Pancreas (tissue), 10 donors: ENCODE results near the gene MS4A7. TPM values are rescaled to one million over a fixed set of nuclear protein-coding genes. Genes with fewer than 3 reads are reported as not detected.

ENCODE experiments used
- ATAC-seq, 4 donors: fragments of 200-7000 bp; cut with Tn5 transposase; one replicate each; pipeline versions ENCODE4 v1.8.0 to v1.9.1; 2020; ENCODE audit warnings: mild to moderate bottlenecking in 4 of 4, moderate library complexity in 4 of 4
- DNase-seq, 6 donors: peaks; one replicate each; pipeline ENCODE4 v3.0.0-alpha.2; 2020
- FAIRE-seq: peaks from 2 replicates; lab custom pipeline; 2012; peaks lifted over from hg19 to GRCh38; lab: Jason Lieb, UNC
- H3K27ac ChIP-seq, 4 donors: fragments of 200-600 bp; sonication (generic); 1 replicate in 3 of 4; 2 replicates in 1 of 4; pipeline versions ENCODE4 v1.5.0 to v1.8.0; 2020
- H3K27me3 ChIP-seq, 4 donors: fragments of 200-600 bp; one replicate each; pipeline ENCODE4 v1.8.0; 2021
- H3K36me3 ChIP-seq, 3 donors: fragments of 200-600 bp; sonication (generic) in 1 of 3; one replicate each; pipeline versions ENCODE4 v1.5.0 to v1.8.0; 2020 to 2021
- H3K4me1 ChIP-seq, 3 donors: fragments of 200-600 bp; one replicate each; pipeline ENCODE4 v1.8.0; 2021
- H3K4me3 ChIP-seq, 4 donors: fragments of 200-600 bp; sonication (generic) in 2 of 4; one replicate each; pipeline versions ENCODE4 v1.5.0 to v1.8.0; 2020 to 2021
- H3K9me3 ChIP-seq, 4 donors: fragments of 200-600 bp; one replicate each; pipeline ENCODE4 v1.8.0; 2021
- CTCF ChIP-seq, 4 donors: fragments of 200-600 bp; sonication (generic) in 3 of 4; IDR thresholded peaks; one replicate each; pipeline versions ENCODE4 v1.5.0 to v1.8.0; 2021; ENCODE audit warnings: antibody characterized with exemption in 4 of 4
- WGBS, 2 donors: extraction: QIAGEN DNeasy Blood & Tissue Kit; methylation state at CpG; one replicate each; pipeline ENCODE4 v1.1.7; 2013; 5-methylcytosine and 5-hydroxymethylcytosine counted together
- intact Hi-C, 3 donors: fragments of 100-400 bp; cut with DNase I; formaldehyde crosslinking; loops; one replicate each; pipeline versions ENCODE4 v1.11.1 to v1.14.2; 2022
- polyA plus RNA-seq, 2 donors: library from polyadenylated mRNA; stranded (reverse); fragments of 200-250 nt; gene quantifications; one replicate each; pipeline ENCODE4 v1.2.3, GENCODE V29; 2013
- total RNA-seq, 6 donors: library from RNA; stranded (reverse); fragmentation: NEBNext Ultra II Directional in 4 of 6; extraction: Animal tissue kit (Norgen Biotek cat#: 25700) in 4 of 6; gene quantifications; one replicate each; pipeline versions ENCODE4 v1.2.1 to v1.2.4, GENCODE V29; 2021 to 2023
- donor health status: healthy with polysubstance abuse.
- donor health status: DM: no; HTN: no; CAD: no; lungs with moderate emphysema.
- donor health status: DM: no; HTN: no; CAD: no.
- donor health status: control.
- donor health status: control.
- donor health status: Bipolar disorder and iron deficiency.
- donor health status: DM: yes; HTN: yes; CAD: no.
- donor health status: DM: no; HTN: no; CAD: no.
- donor health status: DM: no; HTN: no; CAD: no.
- donor health status: DM: yes; HTN: yes; CAD: no.

The MS4A7 gene
- total and polyA plus RNA-seq, 8 donors: 1.4 to 26.2 (median 3.1) TPM

DNA sequence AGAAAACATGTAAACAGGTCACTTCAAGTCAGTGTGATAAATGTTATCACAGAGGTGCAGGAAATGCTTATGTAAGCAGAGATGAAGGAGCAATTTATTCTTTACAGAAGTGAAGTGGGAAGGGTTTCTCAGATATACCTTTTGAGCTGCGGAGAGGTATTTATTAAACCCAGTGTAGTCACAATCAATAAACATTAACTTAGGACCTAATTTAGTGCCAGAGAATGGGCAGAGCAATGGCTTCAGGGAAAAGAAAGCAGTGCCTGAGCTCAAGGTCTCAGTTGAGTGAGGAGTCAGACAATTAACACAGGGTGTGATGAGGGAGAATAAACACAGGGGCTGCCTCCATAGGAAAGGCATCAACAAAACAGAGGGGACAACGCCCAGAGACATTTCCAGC, 52.9 kb downstream of the MS4A7 start:
- H3K9me3 ChIP-seq: no peaks in the 10 kb centered on the region
- no peaks in the 10 kb centered on the region for H3K36me3 ChIP-seq
- WGBS, 2 donors: 30 to 33% methylated on average over 2 of the region's 2 CpGs
- no peak for TF ChIP-seq CTCF (IDR thresholded peaks at IDR 0.05)
- no peak overlapping the region for H3K4me3 ChIP-seq
- DNase-seq (no peak), FAIRE-seq (no peak), ATAC-seq (peak in 3 of 4 donors; percentile 39 to 61 (median 46))
- H3K4me1 ChIP-seq: no peaks in the 10 kb centered on the region
- intact Hi-C loops: no loop called here
- H3K27ac ChIP-seq: no peak overlapping the region
- no peaks in the 10 kb centered on the region for H3K27me3 ChIP-seq

- intact Hi-C loops: no loop called here
- ATAC-seq (no peak), FAIRE-seq (no peak), DNase-seq (no peak)
- Histone ChIP-seq H3K36me3 (no peaks in the 10 kb centered on the region), H3K9me3 (no peaks in the 10 kb centered on the region), H3K27ac (no peak overlapping the region), H3K4me3 (no peak overlapping the region), H3K27me3 (no peaks in the 10 kb centered on the region), H3K4me1 (no peaks in the 10 kb centered on the region)
- 79 to 80% methylated on average over 4 of the region's 4 CpGs for WGBS, 2 donors
- no peak for TF ChIP-seq CTCF (IDR thresholded peaks at IDR 0.05)
Observed at GRCh38 chr11:60433401-60433800, 55.1 kb downstream of the MS4A7 start.

Other genes with a start within 250 kb of the MS4A7 start
- 10 to 100 TPM in 3 of 6 donors, 1 to 10 TPM in 3; 3.1 to 69.3 (median 17.6) TPM for gene MS4A6A, start 195.4 kb upstream of the MS4A7 start, total RNA-seq
- gene MS4A6A, start 195.4 kb upstream of the MS4A7 start, polyA plus RNA-seq: 1 to 10 TPM; 6.8 to 7.2 TPM
- gene MS4A4E, start 135.4 kb upstream of the MS4A7 start, total RNA-seq: 1 to 10 TPM in 1 of 6 donors, under 1 TPM in 4, not detected in 1; 0.24 to 3.3 (median 0.52) TPM
- under 1 TPM; 0.14 to 0.34 TPM for gene MS4A4E, start 135.4 kb upstream of the MS4A7 start, polyA plus RNA-seq
- gene MS4A4A, start 97.9 kb upstream of the MS4A7 start, total RNA-seq: 10 to 100 TPM in 1 of 6 donors, 1 to 10 TPM in 3, under 1 TPM in 2; 0.43 to 18.9 (median 4.8) TPM
- gene MS4A4A, start 97.9 kb upstream of the MS4A7 start, polyA plus RNA-seq: 1 to 10 TPM in 1 of 2 donors, under 1 TPM in 1; 0.89 to 2.2 TPM
- gene MS4A6E, start 51.3 kb upstream of the MS4A7 start, total RNA-seq: not detected
- not detected for gene MS4A6E, start 51.3 kb upstream of the MS4A7 start, polyA plus RNA-seq
- 1 to 10 TPM in 1 of 6 donors, under 1 TPM in 5; 0.04 to 1.8 (median 0.31) TPM for gene MS4A14, start 17.9 kb downstream of the MS4A7 start, total RNA-seq
- gene MS4A14, start 17.9 kb downstream of the MS4A7 start, polyA plus RNA-seq: under 1 TPM; 0.19 to 0.30 TPM
- not detected for gene MS4A5, start 51.0 kb downstream of the MS4A7 start, total RNA-seq
- gene MS4A5, start 51.0 kb downstream of the MS4A7 start, polyA plus RNA-seq: not detected
- gene MS4A1, start 77.3 kb downstream of the MS4A7 start, total RNA-seq: 1 to 10 TPM in 1 of 6 donors, under 1 TPM in 3, not detected in 2; 0.15 to 1.2 (median 0.65) TPM
- gene MS4A1, start 77.3 kb downstream of the MS4A7 start, polyA plus RNA-seq: under 1 TPM; 0.08 to 0.14 TPM
- not detected for gene MS4A12, start 114.2 kb downstream of the MS4A7 start, total RNA-seq
- under 1 TPM in 1 of 2 donors, not detected in 1; 0.15 TPM for gene MS4A12, start 114.2 kb downstream of the MS4A7 start, polyA plus RNA-seq
- gene MS4A13, start 136.9 kb downstream of the MS4A7 start, total RNA-seq: not detected
- gene MS4A13, start 136.9 kb downstream of the MS4A7 start, polyA plus RNA-seq: not detected